Esophagus mucosa (tissue), 1 donor: ENCODE data around the gene INAFM1. TPM values are rescaled to one million over a fixed set of nuclear protein-coding genes. Genes with fewer than 3 reads are reported as not detected.

Experiments
- ATAC-seq: fragments of 200-7000 bp; cut with Tn5 transposase; one replicate; pipeline ENCODE4 v1.9.1; 2020
- total RNA-seq: library from RNA; stranded (reverse); gene quantifications from one replicate; pipeline ENCODE4 v1.2.4, GENCODE V29; 2023
- donor health status: DM: yes; HTN: yes; CAD: no.

INAFM1 gene
- total RNA-seq: 7.3 TPM

DNA sequence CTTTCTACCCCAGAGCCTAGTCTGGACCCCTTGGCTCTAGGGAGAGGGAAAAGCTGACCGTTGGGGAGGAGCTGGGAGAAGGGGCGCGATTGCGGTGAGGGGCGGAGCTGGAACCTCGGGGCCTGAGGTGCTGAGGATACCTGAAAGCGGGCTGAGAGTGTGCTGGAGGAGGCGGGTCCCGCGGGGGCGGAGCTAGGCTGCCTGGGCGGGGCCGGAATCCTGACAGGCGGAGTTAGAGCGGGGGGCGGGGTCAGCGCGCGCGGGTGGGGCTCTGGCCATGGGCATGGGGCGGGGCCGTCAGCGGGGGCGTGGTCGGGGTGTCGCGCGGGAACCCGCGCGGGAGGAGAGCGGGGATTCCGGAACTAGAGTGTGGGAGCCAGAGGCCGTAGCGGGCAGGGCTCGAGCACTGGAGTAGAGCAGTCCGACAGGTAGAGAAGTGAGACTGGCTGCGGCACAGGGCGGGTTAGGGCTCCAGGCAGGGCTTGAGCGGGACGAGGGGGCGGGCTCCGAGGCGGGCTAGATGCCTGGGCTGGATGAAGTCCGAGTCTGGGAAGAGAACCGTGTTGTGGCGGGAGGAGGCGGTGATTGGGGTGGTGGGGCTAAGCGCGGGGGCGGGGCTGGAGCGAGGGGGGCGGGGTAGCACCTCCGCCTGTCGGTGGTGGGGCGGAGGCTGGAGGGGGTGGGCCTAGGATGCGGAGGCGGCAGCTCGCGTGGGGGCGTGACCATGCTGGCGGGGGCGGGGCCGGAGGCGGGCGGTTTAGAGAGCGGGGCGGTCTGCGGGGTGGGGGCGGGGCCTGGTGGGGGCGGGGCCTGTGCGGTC, at the start of gene INAFM1:
Gene INAFM1 (plus strand): TSS at position 815 of the 820 bp plus-strand sequence. CDS start 35 bp downstream, outside the sequence.
- peak; percentile 88 for ATAC-seq

- peak; percentile 84 for ATAC-seq
Observed at GRCh38 chr19:47225746-47226425, 48.8 kb upstream of the INAFM1 start.

- peak; percentile 30 for ATAC-seq
Observed at GRCh38 chr19:47226426-47227351, 48.0 kb upstream of the INAFM1 start.

- no peak for ATAC-seq
Observed at GRCh38 chr19:47227352-47228167, 47.1 kb upstream of the INAFM1 start.

DNA sequence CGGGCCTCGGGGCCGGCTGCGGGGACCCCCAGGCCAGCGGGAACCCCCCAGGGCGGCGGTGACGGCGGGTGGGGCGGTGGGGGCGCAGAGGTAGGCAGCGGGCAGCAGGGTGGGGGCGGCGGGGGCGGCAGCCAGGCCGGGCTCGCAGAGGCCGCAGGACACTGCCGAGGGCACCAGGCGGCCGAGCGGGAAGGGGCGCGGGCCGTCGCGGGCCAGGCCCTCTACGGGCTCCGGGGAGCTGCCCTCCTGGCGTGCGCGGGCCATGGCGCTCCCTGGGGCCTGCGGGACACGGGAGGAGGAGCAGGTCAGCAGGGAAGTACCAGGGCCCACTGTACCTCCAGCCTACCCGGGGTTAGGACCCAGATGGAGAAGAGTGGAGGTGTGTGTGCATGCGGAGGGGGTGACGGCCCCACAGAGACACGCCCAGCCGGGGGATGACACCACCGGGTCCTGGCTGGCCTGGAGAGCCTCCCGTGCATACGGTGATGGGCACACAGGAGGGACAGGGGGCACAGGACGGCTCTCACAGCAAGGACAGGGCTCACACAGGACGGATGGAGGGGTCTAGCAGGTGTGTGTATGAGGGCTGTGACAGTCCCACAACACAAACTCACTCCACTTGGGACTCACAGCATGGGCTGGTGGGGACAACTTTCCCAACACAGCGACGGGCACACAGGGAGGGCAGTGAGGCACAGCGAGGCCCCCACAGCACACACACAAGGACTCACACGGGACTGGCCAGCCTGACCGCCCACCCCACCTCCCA, 46.3 kb upstream of the INAFM1 start:
- ATAC-seq: no peak

DNA sequence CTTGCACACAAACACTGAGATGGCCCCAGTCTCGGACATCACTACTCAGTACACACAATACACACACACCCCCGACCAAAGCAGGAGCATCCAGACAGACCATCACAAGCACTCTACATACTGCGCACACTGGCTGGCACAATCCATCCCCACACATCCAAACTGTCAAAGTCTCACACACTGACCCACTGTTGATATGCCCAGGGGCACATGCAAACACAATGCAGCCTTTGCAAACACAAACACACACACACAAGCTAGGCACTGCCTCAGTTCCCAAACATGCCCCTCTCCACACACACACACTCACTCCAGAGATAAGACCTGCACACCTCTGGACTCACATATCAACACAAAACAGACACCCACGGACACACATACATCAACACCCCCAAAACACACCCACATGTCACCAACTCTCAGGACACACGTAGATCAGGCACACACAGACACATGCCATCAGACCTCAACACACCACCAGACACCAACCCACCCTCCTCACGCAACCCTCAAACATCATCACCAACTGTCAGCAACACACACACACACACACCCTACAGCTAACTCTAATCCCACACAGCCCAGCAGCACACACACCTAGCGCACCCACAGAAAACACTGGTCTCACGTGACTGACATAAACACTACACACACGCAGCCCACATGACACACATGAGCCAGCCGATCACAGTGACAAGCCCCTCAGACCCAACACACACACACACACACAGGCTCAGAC, 45.6 kb upstream of the INAFM1 start:
- no peak for ATAC-seq

- no peak for ATAC-seq
Observed at GRCh38 chr19:47229676-47230053, 45.0 kb upstream of the INAFM1 start.

DNA sequence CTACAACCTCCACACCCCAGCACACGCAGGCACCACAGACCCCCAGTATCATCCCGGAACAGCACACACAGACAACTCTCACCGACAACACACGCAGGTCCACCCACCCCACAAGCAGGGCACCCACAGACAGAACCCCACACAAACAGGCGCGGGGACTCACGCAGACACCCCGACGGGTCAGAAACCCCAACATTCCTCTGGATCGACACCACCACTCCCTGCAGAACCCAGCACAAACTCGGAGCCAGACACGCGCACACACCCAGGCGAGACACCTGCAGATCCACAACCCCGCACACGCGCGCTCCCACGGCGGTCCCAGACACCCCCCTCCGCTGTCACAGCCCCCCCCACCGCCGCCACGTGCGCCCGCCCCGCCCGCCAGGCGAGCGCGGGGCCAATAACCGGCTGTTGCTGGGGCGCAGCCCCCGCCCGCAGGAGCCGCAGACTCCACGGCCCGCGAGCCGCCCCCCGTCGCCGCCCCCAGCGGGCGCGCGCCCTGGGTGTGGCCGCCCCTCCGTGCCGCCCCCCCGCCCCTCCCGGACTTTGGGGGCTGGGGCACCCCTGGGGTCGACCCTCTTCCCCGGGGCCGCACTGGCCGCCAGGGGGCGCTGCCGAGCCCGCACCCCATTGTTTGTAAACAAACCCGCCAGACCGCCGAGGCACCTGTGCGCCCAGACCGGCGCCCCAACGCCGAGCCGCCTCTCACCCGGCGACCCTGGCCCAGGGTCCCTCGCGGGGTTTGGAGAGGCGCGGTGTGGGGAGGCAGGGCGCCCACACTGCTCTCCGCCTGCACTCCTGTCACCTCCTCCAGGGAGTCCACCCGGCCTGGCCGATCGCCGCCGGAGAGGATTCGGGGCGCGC, 44.4 kb upstream of the INAFM1 start:
- peak; percentile 1 for ATAC-seq

DNA sequence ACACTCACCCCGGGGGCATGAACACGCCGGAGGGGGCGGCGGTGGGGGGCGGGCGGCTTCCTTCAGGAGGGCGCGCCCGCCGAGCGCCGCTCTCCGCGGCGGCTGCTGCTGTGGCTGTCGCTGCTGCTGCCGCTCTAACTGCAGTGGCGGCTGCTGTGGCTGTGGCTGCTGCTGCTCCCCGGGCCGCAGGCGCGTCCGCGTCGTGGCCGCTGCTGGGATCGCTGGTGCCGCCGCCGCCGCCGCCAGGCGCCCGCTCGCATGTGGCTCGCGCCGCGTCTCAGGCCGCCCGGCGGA, 43.8 kb upstream of the INAFM1 start, which contains the start of gene BBC3:
Gene BBC3 (minus strand): TSS at position 279 of the 294 bp plus-strand sequence. CDS start 2,768 bp downstream, outside the sequence.
- ATAC-seq: no peak

- ATAC-seq: peak; percentile 61
Observed at GRCh38 chr19:47231215-47232054, 43.2 kb upstream of the INAFM1 start.

- ATAC-seq: peak; percentile 33
Observed at GRCh38 chr19:47232422-47233211, 42.1 kb upstream of the INAFM1 start.

GRCh38 chr19:47236072-47236675, 38.5 kb upstream of the INAFM1 start:
- ATAC-seq: no peak

- no peak for ATAC-seq
Observed at GRCh38 chr19:47239152-47239551, 35.5 kb upstream of the INAFM1 start.

DNA sequence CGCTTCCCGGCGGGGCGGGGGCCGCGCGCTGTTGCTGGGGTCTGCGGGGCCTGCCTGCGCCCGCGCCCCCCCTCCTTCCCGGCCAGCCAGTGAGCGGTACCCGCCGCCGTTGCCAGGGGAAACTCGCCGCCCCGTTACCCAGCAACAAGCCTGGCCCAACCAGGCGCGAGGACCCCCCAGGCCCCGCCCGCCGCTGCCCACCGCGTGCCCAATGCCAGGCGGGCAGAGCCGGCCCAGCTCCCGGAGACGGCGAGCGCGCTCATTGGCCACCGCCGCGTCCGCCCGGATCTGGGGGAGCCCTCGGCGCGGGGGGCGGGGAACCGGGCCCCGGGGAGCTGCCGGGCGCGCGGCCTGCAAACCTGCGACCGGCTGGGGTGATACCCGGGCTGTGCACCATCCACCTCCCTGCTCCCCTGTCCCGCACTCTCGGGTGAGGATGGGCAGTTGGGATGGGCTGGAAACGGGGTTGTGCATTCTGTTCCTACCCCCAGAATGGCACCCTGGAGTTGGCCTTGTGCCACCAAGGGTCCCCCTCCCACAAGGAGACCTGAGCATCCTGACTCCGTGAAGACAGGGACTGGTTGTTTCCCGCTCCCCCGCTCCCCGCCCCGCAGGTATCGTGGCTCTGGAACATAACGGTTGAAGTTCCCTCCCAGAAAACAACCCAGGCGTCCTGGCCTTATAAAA, 34.9 kb upstream of the INAFM1 start:
- ATAC-seq: no peak

DNA sequence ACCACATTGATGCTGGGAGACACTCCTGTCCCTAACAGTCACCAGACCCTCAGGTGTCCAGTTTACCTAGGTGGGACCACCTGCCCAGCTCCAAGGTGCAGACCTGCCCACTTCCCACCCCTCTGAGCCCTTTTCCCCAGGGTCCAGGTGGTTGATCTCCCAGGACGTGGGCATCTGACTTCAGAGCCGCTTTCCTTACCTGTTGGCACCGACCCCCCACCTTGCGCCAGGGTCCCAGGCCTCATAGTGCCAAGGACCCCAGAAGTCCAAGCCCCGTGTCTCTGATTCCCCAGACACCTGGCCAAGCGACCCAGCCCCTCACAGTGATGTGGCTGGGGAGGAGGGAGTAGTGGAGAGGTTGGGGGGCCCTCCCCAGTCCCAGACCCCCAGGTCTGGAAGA, 34.1 kb upstream of the INAFM1 start:
- no peak for ATAC-seq
